Measurements from ENCODE around the gene FAM171A2. TPM values are rescaled to one million over a fixed set of nuclear protein-coding genes. Genes with fewer than 3 reads are reported as not detected.

FAM171A2 gene
- total RNA-seq, 2 donors from 2014 or later = 0.63 TPM; not detected in 1

DNA sequence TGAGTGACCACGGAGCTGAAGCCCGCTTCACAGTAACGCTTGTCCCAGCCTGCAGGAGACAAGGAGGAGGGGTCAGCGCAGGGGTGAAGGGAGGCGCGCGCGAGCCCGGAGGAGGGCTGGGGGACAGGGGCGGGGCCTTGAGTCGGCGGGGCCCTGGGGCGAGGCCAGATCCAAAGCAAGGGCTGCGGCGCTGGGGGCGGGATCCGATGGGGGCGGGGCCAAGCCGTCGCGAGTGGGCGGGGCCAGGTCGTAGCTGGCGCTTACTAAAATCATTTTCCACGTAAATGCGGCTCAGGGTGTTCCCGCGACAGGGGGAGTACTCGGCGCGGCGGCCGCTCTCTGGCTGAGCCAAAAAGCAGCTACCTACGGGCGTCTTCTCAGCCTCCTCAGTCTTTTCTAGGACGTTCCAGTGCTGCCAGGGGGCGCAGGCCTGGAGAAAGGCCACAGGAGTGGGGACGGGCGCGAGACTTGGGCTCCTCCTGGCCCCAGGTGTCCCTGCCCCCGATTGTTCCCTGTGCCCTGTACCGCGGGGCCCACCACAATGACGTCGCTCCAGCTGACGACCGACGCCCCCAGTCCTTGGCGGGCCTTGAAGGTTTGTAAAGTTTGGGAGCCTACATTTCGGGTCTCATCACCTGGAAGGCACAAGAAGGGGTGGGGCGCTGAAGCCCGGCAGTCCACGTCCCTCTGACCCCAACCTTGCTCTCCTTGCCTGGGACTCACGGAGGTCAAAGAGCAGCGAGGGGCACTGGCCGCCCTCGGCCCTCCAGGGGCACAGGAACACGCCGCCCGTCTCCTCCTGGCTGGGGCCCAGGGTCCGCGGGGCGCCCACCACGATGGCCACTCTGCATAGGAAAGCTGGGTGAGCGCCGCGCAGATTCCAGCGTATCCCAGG, 21.9 kb upstream of the FAM171A2 start:
- H3K36me3 ChIP-seq = no peaks in the 10 kb centered on the region
- no peaks in the 10 kb centered on the region for H3K27me3 ChIP-seq (replicated peaks; ENCODE audit: insufficient read depth)
- DNase-seq (ENCODE audit: low spot score) (no peak), ATAC-seq (ENCODE audit: insufficient number of reproducible peaks, low FRiP score, low read depth) (peak; percentile 68)
- no peaks in the 10 kb centered on the region for H3K9me3 ChIP-seq
- TF ChIP-seq CTCF (IDR thresholded peaks at IDR 0.05) = no peak
- H3K27ac ChIP-seq = no peak overlapping the region
- H3K4me3 ChIP-seq = peak overlapping the region; percentile 72
- H3K4me1 ChIP-seq (ENCODE audit: control insufficient read depth in 1 of 2, low read depth in 2 of 2) = peaks cover 0 to 19% of the 10 kb centered on the region in 2 donors

DNA sequence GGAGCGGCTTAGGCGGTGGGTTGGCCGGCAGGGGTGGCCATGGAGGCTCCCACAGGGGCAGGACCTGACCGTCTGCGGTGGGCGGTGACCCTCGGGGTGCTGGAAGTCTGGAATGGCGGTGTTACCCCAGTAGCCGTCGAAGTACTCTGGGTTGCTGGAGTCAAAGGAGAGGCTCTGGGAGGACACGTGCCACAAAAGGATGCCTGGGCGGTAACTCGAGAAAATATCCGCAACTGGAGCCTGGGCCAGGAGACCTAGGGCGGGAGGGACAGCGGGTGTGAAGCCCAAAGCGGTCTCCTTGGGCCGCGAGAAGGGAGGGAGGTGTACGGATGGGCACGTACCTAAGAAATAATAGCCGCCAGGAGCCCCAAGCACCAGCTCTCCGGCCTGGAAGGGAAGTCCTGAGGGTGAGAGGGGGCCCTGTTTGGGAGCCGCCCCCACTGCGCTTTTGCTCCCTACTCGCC, 21.2 kb upstream of the FAM171A2 start:
- H3K4me1 ChIP-seq (ENCODE audit: control insufficient read depth in 1 of 2, low read depth in 2 of 2) = peaks cover 0 to 19% of the 10 kb centered on the region in 2 donors
- H3K27me3 ChIP-seq (replicated peaks; ENCODE audit: insufficient read depth) = no peaks in the 10 kb centered on the region
- no peak for ATAC-seq (ENCODE audit: insufficient number of reproducible peaks, low FRiP score, low read depth)
- DNase-seq (ENCODE audit: low spot score) = no peak
- peak overlapping the region; percentile 72 for H3K4me3 ChIP-seq
- H3K36me3 ChIP-seq = no peaks in the 10 kb centered on the region
- no peak overlapping the region for H3K27ac ChIP-seq
- no peak for TF ChIP-seq CTCF (IDR thresholded peaks at IDR 0.05)
- H3K9me3 ChIP-seq = no peaks in the 10 kb centered on the region

- no peaks in the 10 kb centered on the region for H3K36me3 ChIP-seq
- no peaks in the 10 kb centered on the region for H3K27me3 ChIP-seq (replicated peaks; ENCODE audit: insufficient read depth)
- H3K27ac ChIP-seq = no peak overlapping the region
- no peak for ATAC-seq (ENCODE audit: insufficient number of reproducible peaks, low FRiP score, low read depth)
- no peak for DNase-seq (ENCODE audit: low spot score)
- peaks cover 0 to 19% of the 10 kb centered on the region in 2 donors for H3K4me1 ChIP-seq (ENCODE audit: control insufficient read depth in 1 of 2, low read depth in 2 of 2)
- no peaks in the 10 kb centered on the region for H3K9me3 ChIP-seq
- peak overlapping the region; percentile 72 for H3K4me3 ChIP-seq
- TF ChIP-seq CTCF (IDR thresholded peaks at IDR 0.05) = no peak
These were observed 20.7 kb upstream of the FAM171A2 start for GRCh38 chr17:44384281-44384822.

DNA sequence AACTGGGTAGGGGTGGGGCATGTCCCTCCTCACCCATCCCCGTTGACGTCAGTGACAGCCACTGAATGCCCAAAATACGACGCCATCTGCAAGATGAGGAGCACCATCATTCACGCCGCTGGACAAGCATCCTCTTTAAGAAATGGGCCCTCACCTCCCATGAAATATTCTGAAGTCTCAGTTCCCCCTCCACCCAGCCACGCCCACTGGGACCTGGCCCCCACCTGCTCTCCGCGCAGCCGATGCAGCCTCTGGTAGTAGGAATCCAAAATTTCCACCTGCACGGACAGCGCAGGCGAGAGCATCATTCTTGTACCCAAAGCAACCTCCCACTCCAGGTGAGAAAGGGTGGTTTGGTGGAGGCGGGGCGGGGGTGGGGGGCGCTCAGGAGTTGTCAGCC, 20.2 kb upstream of the FAM171A2 start:
- no peak for ATAC-seq (ENCODE audit: insufficient number of reproducible peaks, low FRiP score, low read depth)
- Histone ChIP-seq H3K27me3 (replicated peaks; ENCODE audit: insufficient read depth) (no peaks in the 10 kb centered on the region), H3K4me3 (no peak overlapping the region), H3K36me3 (no peaks in the 10 kb centered on the region), H3K27ac (no peak overlapping the region), H3K9me3 (no peaks in the 10 kb centered on the region), H3K4me1 (ENCODE audit: control insufficient read depth in 1 of 2, low read depth in 2 of 2) (peaks cover 0 to 19% of the 10 kb centered on the region in 2 donors)
- no peak for TF ChIP-seq CTCF (IDR thresholded peaks at IDR 0.05)
- DNase-seq (ENCODE audit: low spot score) = no peak

DNA sequence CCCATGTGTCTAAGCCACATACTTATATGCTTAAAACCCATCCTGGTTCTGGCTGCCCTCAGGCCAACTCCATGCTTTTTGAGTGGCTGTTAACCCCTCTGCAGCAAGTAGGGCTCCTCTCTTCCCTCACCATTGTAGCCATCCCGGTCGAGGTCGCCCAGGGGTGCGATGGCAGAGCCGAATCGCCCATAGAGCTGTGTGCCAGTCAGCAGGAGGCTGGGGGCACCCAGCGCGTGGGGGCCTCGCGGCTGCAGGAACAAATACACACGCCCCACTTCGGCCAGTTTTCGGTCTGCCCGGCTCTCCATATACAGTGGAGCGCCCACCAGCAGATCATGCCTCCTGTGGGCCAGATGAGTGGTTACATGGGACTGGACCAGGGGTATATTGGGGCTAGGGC, 19.7 kb upstream of the FAM171A2 start:
- Histone ChIP-seq H3K4me3 (no peak overlapping the region), H3K9me3 (no peaks in the 10 kb centered on the region), H3K4me1 (ENCODE audit: control insufficient read depth in 1 of 2, low read depth in 2 of 2) (peaks cover 0 to 19% of the 10 kb centered on the region in 2 donors), H3K27ac (no peak overlapping the region), H3K36me3 (no peaks in the 10 kb centered on the region), H3K27me3 (replicated peaks; ENCODE audit: insufficient read depth) (no peaks in the 10 kb centered on the region)
- no peak for DNase-seq (ENCODE audit: low spot score)
- no peak for ATAC-seq (ENCODE audit: insufficient number of reproducible peaks, low FRiP score, low read depth)
- TF ChIP-seq CTCF (IDR thresholded peaks at IDR 0.05) = no peak

All from thoracic aorta (tissue), 2 donors.